Upper lobe of left lung (tissue), 4 donors: ENCODE measurements around the gene NRF1.

Source experiments
- EP300 ChIP-seq, 4 donors: sonication (generic); formaldehyde crosslinking; IDR thresholded peaks; one replicate each; pipeline ENCODE4 v1.5.1; 2017; ENCODE audit warnings: antibody characterized with exemption in 4 of 4, control low read depth in 2 of 4
- POLR2A ChIP-seq, 4 donors: fragments of 450-650 bp; IDR thresholded peaks; one replicate each; pipeline ENCODE4 v1.5.1; 2016 to 2017; ENCODE audit warnings: antibody characterized with exemption in 4 of 4, mild to moderate bottlenecking in 2 of 4
- POLR2AphosphoS5 ChIP-seq, 2 donors: sonication (generic); formaldehyde crosslinking; IDR thresholded peaks; one replicate each; pipeline ENCODE4 v1.5.1; 2017; ENCODE audit warnings: antibody characterized with exemption in 2 of 2
- TF ChIP-seq, protein P1 (sequence below), 6 experiments: fragments of 450-650 bp in 4 of 6; fragments of 200-600 bp in 2 of 6; sonication (generic) in 2 of 6; IDR thresholded peaks; one replicate each; pipeline ENCODE4 v1.5.1; 2016 to 2019; ENCODE audit warnings: antibody characterized with exemption in 6 of 6

DNA sequence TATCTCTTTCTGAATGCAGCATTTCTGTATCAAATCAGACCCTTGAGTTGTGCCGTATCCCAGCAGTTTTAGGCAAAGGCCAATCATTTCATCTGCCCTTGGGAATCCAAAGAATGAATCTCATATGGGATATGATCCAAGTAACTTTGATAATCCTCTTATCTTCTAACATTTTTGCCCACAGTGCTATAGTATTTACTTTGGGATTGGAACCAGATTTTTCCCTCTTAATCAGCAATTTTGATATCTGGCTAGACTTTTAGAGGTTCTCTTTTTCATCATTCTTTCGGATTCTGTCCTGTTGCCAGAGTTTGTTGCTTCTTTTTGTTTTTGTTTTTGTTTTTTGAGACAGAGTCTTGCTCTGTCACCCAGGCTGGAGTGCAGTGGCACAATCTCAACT lies 118.0 kb downstream of the NRF1 start:
- TF ChIP-seq, protein P1, sequence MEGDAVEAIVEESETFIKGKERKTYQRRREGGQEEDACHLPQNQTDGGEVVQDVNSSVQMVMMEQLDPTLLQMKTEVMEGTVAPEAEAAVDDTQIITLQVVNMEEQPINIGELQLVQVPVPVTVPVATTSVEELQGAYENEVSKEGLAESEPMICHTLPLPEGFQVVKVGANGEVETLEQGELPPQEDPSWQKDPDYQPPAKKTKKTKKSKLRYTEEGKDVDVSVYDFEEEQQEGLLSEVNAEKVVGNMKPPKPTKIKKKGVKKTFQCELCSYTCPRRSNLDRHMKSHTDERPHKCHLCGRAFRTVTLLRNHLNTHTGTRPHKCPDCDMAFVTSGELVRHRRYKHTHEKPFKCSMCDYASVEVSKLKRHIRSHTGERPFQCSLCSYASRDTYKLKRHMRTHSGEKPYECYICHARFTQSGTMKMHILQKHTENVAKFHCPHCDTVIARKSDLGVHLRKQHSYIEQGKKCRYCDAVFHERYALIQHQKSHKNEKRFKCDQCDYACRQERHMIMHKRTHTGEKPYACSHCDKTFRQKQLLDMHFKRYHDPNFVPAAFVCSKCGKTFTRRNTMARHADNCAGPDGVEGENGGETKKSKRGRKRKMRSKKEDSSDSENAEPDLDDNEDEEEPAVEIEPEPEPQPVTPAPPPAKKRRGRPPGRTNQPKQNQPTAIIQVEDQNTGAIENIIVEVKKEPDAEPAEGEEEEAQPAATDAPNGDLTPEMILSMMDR (IDR thresholded peaks at IDR 0.05): no peak
- TF ChIP-seq POLR2A (IDR thresholded peaks at IDR 0.05): no peak
- TF ChIP-seq EP300 (IDR thresholded peaks at IDR 0.05): no peak
- no peak for TF ChIP-seq POLR2AphosphoS5 (IDR thresholded peaks at IDR 0.05)
